LNCAP (cell line): ENCODE results near the gene ARNT2.
A peak's percentile ranks its signal among the peaks of the same experiment; 100 is the strongest.

ENCODE experiments used
- TF ChIP-seq, protein P1 (sequence below): fragments of 450-650 bp; IDR thresholded peaks from 2 replicates; pipeline ENCODE4 v1.5.1; 2017; ENCODE audit warnings: mild to moderate bottlenecking

Gene ARNT2

DNA sequence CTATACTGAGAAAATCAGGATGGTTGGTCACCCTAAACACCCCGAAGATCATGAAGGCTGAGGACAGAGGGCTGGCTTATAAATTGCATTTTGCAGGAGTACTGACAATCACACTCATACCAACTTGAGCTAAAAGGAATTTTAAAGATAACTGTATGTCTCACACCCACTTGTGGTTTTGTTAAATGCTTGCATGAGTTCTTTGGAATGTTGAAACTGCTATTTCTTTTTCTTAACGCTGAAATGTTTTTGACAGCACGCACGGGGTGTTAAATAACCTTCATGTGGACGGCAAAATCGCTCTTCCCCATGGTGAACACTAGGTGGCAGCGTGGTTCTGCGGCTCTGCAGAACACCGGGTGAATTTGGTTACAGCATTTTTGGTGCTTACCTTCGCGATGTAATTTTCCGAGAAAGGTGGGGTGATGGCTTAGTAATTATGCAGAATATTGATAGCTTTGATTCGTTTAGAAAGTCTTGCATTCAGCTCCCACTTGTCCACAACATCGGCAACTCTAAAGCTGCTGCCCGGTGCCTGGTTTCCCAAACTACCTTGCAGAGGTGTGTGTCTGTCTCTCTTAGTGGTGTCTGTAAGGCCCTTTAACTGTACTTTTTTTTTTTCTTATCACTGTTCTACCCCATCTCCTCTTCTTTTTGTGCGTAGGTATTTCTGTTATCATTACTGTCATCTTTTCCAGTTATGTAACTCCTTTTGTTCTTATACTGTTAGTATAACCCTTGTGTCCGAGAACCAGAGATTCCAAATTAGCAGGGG, 51.7 kb downstream of the ARNT2 start:
- TF ChIP-seq, protein P1, sequence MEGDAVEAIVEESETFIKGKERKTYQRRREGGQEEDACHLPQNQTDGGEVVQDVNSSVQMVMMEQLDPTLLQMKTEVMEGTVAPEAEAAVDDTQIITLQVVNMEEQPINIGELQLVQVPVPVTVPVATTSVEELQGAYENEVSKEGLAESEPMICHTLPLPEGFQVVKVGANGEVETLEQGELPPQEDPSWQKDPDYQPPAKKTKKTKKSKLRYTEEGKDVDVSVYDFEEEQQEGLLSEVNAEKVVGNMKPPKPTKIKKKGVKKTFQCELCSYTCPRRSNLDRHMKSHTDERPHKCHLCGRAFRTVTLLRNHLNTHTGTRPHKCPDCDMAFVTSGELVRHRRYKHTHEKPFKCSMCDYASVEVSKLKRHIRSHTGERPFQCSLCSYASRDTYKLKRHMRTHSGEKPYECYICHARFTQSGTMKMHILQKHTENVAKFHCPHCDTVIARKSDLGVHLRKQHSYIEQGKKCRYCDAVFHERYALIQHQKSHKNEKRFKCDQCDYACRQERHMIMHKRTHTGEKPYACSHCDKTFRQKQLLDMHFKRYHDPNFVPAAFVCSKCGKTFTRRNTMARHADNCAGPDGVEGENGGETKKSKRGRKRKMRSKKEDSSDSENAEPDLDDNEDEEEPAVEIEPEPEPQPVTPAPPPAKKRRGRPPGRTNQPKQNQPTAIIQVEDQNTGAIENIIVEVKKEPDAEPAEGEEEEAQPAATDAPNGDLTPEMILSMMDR, result peak; percentile 94

DNA sequence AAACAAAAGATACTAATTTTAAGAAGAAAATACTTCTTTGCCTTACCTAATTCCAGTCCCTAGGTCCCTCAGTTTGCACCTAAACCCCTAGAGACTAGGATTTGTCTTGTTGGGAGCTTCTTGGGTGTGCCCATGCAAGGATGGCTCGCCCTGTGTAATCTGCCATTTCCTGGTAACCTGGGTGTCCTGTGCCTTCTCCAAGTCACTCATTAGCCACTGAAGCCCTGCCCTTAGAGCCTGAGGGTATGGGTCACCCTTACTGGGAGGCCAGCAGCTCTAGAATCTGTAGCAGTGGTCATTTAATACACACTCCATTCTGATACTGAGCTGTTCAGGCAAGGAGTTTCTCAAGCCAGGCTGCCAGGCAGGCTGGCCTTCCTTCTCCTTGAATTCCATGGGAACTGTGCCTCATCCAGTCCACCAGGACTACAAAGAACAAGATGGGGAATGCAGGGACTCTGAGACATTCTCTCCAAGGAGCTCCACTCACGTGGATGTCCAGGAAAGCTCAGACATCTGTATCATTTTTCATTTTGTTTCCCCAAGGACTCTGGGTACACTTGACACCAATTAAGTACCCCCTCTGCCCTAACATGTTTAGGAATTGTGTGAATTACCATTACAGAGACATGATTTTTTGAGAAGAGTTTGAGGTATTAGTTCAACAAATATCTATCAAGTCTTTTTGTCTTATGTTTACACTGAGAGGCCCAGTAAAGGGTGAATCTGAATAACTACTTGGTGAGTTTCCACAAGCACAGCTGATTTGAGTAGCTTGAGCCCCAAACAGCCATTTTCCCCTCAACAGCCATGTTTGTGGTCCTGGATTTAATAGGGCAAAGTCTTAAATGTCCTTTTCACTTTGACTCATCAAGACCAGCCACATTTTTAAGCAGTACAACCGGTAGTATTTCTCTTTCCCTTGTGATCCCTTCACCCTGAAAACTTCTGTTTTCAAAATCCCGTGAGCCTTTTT, 52.6 kb downstream of the ARNT2 start:
- TF ChIP-seq, protein P1, result no peak

DNA sequence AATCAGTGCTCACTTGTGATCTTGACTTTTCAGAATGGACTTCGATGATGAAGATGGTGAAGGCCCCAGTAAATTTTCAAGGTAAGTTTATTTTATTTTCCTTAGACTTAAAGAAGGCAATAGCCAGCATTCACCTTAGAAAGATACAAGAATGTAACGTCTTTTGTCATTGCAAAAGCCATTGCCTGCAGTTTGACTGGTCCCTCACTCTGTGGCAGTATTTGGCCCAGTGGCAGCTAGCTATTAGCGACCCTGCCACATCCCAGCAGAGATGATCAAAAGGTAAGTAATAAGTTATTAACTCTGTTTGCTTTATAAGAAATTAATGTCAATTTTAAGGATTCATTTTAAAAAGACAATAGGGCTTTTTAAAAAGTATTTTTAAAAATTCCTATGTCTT, 53.7 kb downstream of the ARNT2 start:
- TF ChIP-seq, protein P1, result no peak

DNA sequence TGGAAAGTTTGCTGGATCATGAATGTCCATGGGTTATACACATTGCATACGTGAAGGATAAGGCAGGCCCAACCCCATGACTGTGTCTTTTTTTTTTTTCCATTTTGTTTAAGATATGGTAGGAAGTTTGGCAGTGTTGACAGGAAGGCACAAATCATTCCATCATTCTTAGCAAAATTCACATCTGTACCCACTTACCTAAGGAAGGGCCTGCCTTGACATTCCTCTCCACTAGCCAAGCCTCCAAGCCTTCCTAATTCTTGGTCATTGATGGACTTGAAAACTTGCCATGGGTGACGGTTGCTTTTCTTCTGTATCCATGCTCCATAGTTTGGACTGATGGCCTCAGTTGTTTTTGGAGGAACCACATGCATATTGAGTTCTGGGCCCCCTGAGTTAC, 54.4 kb downstream of the ARNT2 start:
- TF ChIP-seq, protein P1, result no peak

DNA sequence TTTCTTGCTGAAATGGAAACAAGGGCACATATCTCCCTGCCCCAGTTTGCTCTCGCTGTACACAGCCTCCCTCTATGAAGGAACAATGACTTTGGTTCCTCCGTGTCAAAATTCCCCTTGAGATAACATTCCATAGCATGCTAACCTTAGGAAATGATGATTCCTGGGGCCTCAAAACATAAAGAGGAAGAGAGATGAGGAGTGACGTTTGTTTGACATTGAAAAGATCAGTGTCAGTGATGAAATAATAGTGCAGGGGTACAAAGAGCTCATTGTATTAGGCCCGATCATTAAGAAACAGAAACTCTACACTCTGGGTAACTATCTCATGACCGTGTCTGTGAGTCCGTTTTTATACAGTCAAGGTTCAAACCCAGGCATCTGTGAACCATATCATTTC, 55.2 kb downstream of the ARNT2 start:
- TF ChIP-seq, protein P1, result no peak

DNA sequence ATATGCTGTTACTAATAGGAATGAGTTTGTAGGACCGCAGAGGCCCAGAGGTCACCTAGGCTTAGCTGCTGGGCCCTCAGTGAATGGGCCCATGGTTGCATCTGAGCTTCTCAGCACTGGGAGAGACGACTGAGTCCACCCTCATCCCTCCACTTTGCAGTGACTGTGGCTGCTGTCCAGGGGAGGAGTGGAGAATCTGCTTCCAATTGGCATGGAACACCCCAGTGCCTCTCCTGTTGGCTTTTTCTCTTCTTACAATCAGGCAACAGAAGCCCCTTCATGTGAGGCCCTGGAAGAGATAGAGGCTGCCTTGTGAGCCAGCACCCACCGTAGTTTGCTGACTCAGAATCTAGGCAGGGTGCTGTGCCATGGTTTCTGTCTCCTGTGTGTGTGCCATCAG, 55.6 kb downstream of the ARNT2 start:
- TF ChIP-seq, protein P1, result no peak

DNA sequence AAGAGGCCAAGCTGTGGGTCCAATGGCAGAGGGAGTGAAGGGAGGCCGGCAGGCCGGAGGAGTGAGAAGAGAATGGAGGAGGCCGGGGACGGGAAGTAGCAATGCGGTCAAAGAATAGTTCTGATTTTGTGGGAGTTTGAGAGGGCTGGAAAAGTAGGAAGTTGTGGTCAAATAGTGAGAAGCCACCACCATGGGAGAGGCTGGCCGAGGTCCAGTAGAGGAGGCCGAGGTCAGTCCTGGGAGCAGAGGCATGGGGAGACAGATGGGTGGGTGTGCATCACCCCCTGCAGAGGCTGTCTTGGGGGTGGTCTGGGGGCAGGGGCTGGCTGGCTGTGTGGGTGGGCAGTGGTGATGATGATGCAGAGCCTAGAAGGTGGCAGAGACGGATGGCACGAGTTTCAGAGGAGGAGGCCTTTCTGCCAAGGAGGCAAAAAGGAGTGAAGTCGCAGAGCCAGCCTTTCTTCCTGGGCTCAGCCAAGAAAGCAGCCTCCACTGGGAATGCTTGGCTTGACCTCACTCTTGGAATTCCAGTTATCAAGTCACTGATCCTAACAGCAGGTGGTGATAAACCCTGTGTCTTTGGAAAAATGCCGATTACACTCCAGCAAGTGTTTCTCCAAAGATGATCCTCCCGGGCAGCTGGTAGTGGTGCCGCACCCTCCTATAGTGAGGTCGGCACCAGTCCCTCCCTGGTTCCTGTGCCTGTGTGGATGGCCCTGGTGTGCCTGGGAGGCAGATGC, 57.3 kb downstream of the ARNT2 start:
- TF ChIP-seq, protein P1, result no peak
